SKM-1 treated with dmso at 0.1 percent for 144 hours (cell line): ENCODE measurements around the gene PTPN6.

Source experiments
- DNase-seq: peaks from one replicate; lab custom pipeline; 2025; ENCODE audit not compliant: unreplicated experiment; lab: John Stamatoyannopoulos, UW

The PTPN6 gene

DNA sequence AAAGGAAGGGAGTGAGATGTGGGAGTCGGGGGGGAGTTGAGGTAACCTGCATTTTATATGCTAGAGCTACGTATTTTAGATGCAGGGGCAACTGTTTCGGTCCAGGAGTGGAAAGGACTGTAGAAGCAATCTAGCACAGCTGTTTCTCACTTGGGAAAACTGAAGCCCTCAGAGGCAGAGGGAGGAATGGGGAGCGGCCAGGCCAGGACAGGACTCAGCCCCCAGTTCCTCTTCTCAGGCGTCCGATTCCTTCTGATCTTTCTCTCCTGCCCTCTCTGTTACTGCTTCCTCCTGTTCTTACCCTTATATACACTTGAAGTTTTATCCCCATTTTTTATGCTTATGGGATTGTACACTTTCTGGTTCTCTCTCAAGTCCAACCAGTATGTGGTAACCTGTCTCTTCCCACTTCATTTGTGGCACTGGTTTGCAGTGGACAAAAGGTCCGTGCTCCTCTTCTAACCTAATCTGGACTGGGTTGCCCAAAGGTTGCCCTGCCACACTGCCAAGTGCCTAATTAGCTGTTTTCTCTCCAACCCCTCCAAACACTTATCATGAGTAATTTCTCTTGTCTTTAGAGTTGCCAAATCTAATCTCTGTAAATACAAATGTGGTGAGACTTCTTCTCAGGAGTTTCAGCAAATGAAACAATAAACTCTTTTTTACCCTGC is 50.9 kb downstream of the PTPN6 start:
- no peak for DNase-seq

- DNase-seq = no peak
Measured at GRCh38 chr12:7004287-7004803, 53.2 kb downstream of the PTPN6 start.

DNA sequence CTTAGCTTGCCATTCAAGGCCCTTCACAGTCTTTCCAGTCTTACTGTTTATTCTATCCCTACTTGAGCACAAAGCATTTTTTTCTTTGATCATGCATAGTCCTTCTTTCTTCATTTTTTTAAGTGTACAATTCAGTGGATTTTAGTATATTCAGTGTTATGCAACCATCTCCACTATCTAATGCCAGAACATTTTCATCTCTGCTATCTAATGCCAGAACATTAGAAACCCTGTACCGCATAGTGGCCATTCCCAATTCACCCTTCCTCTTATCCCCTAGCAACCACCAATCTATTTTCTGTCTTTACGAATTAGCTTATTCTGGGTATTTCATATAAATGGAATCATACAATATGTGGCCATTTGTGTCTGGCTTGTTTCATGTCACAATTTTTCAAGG is 53.7 kb downstream of the PTPN6 start:
- DNase-seq = no peak

DNA sequence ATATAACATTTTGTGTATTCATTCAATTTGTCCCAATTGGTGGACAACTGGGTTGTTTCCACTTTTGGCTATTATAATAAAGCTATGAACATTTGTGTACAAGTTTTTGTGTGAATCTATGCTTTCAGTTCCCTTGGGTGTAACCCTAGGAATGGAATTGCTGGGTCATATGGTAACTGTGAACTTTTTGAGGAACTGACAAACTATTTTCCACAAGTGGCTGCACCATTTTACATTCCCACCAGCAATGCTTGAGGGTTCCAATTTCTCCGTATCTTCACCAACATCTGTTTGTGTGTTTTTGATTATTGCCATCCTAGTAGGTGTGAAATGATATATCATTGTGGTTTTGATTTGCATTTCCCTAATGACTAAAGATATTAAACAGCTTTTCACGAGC is 54.2 kb downstream of the PTPN6 start:
- DNase-seq = no peak

GRCh38 chr12:7006639-7007038 is 55.5 kb downstream of the PTPN6 start:
- DNase-seq = no peak

- no peak for DNase-seq
Measured at GRCh38 chr12:7008864-7009263, 57.7 kb downstream of the PTPN6 start.

DNA sequence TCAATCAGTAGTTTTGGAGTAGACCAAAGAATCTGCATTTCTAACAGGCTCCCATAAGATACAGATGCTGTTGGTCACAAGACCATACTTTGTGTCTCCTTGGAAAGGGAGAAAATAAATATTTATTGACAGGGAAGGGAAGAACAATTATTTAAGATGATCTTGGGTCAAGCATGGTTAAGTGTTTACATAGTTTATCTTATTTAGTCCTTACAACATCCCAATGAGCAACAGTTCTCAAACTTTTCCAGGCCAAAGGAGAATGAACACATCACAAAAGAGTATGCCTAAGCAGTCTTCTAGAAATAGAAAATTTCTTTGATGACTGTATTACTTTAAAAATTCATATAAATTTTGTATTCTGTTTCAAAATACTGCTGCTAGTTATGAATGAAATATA is 58.4 kb downstream of the PTPN6 start:
- DNase-seq = no peak
